Prostate gland (tissue), 2 donors: ENCODE results near the gene ABL1. TPM values are rescaled to one million over a fixed set of nuclear protein-coding genes. Genes with fewer than 3 reads are reported as not detected.

Experiments used
- DNase-seq: peaks from one replicate; pipeline ENCODE4 v3.0.0-alpha.2; 2019; ENCODE audit warnings: low spot score
- H3K27ac ChIP-seq, 2 donors: fragments of 200-600 bp; sonication (generic); 2 replicates each; pipeline ENCODE4 v1.5.1; 2017 to 2019
- H3K27me3 ChIP-seq: fragments of 200-600 bp; sonication (generic); replicated peaks from 2 replicates; pipeline ENCODE4 v1.5.1; 2019; ENCODE audit not compliant: insufficient read depth
- H3K36me3 ChIP-seq, 2 donors: fragments of 200-600 bp; sonication (generic); 1 replicate in 1 of 2; 2 replicates in 1 of 2; pipeline versions ENCODE4 v1.5.1 to v1.8.1; 2017 to 2019
- H3K4me1 ChIP-seq: fragments of 200-600 bp; sonication (generic); replicated peaks from 2 replicates; pipeline ENCODE4 v1.5.1; 2019
- H3K4me3 ChIP-seq, 2 donors: fragments of 200-600 bp; sonication (generic); 2 replicates each; pipeline ENCODE4 v1.5.1; 2017 to 2019
- H3K9me3 ChIP-seq: fragments of 200-600 bp; sonication (generic); 2 replicates; pipeline ENCODE4 v1.5.1; 2017
- CTCF ChIP-seq, 4 experiments: fragments of 200-600 bp in 2 of 4; fragments of 450-650 bp in 2 of 4; sonication (generic) in 2 of 4; IDR thresholded peaks; 1 replicate in 3 of 4; 2 replicates in 1 of 4; pipeline ENCODE4 v1.5.1; 2016 to 2019; ENCODE audit warnings: antibody characterized with exemption in 4 of 4, mild to moderate bottlenecking in 2 of 4, moderate library complexity in 2 of 4
- POLR2A ChIP-seq: fragments of 450-650 bp; IDR thresholded peaks from one replicate; pipeline ENCODE4 v1.6.1; 2016; ENCODE audit warnings: antibody characterized with exemption, mild to moderate bottlenecking
- POLR2AphosphoS5 ChIP-seq: sonication (generic); formaldehyde crosslinking; IDR thresholded peaks from one replicate; pipeline ENCODE4 v1.6.1; 2017; ENCODE audit warnings: antibody characterized with exemption
- WGBS: methylation state at CpG from one replicate; pipeline ENCODE4 v1.1.5; 2018; 5-methylcytosine and 5-hydroxymethylcytosine counted together
- intact Hi-C: fragments of 100-400 bp; cut with DNase I; formaldehyde crosslinking; loops from one replicate; pipeline ENCODE4 v1.14.2; 2022
- total RNA-seq, 2 donors: library from RNA; depleted of rRNA; stranded (reverse); fragments of >200 nt; gene quantifications; one replicate each; pipeline ENCODE4 v1.1.0, GENCODE V29; 2016

ABL1 gene
- total RNA-seq, 2 donors from 2014 or later: 48.2 to 73.4 TPM

- Histone ChIP-seq H3K27me3 (no peaks in the 10 kb centered on the region), H3K9me3 (no peaks in the 10 kb centered on the region), H3K4me1 (peaks cover 15% of the 10 kb centered on the region), H3K36me3 (no peaks in the 10 kb centered on the region), H3K4me3 (no peak overlapping the region), H3K27ac (peak overlapping the region; percentile 64 to 88)
- DNase-seq: no peak
- TF ChIP-seq POLR2AphosphoS5 (no peak), POLR2A (no peak)
- 68% methylated on average over 9 of the region's 9 CpGs for WGBS
- intact Hi-C loops: no loop called here
These were observed 60.0 kb downstream of the ABL1 start for GRCh38 chr9:130895038-130895437.

GRCh38 chr9:130895481-130896232, 60.6 kb downstream of the ABL1 start:
- no peak for DNase-seq
- H3K36me3 ChIP-seq: no peaks in the 10 kb centered on the region
- H3K27ac ChIP-seq: peak overlapping the region in 1 of 2 donors; percentile 64
- H3K4me1 ChIP-seq: peaks cover 15% of the 10 kb centered on the region
- WGBS: 57% methylated on average over 22 of the region's 24 CpGs
- H3K4me3 ChIP-seq: no peak overlapping the region
- TF ChIP-seq POLR2AphosphoS5 (no peak), CTCF (IDR thresholded peaks at IDR 0.05) (no peak), POLR2A (no peak)
- intact Hi-C loops: no loop called here
- no peaks in the 10 kb centered on the region for H3K9me3 ChIP-seq
- no peaks in the 10 kb centered on the region for H3K27me3 ChIP-seq

- TF ChIP-seq POLR2AphosphoS5 (no peak), POLR2A (no peak), CTCF (IDR thresholded peaks at IDR 0.05) (no peak)
- Histone ChIP-seq H3K36me3 (no peaks in the 10 kb centered on the region), H3K4me1 (peaks cover 15% of the 10 kb centered on the region), H3K4me3 (no peak within 1 kb of the TSS), H3K27ac (peak within 1 kb of the TSS in 1 of 2 donors; percentile 64), H3K9me3 (no peaks in the 10 kb centered on the region), H3K27me3 (no peaks in the 10 kb centered on the region)
- DNase-seq: no peak
- WGBS: 73% methylated on average over 24 of the region's 27 CpGs
- intact Hi-C loops: no loop called here
These were observed 61.4 kb downstream of the ABL1 start, which contains the start of gene QRFP for GRCh38 chr9:130896233-130897014. Gene QRFP (minus strand): TSS chr9:130896812. CDS start chr9:130893838, 2,974 bp downstream.

GRCh38 chr9:130897105-130897751, 62.2 kb downstream of the ABL1 start:
- no peak for DNase-seq
- no peak overlapping the region for H3K4me3 ChIP-seq
- H3K9me3 ChIP-seq: no peaks in the 10 kb centered on the region
- 73% methylated on average over 15 of the region's 16 CpGs for WGBS
- intact Hi-C loops: no loop called here
- no peak overlapping the region for H3K27ac ChIP-seq
- H3K36me3 ChIP-seq: no peaks in the 10 kb centered on the region
- no peaks in the 10 kb centered on the region for H3K27me3 ChIP-seq
- TF ChIP-seq POLR2A (no peak), CTCF (IDR thresholded peaks at IDR 0.05) (no peak), POLR2AphosphoS5 (no peak)
- peaks cover 15% of the 10 kb centered on the region for H3K4me1 ChIP-seq
